Bronchial epithelial cell (primary cell): ENCODE measurements around the gene KRTAP5-1. TPM values are rescaled to one million over a fixed set of nuclear protein-coding genes. Genes with fewer than 3 reads are reported as not detected.
"Not testable (repeated sequence)": the region's sequence is repeated elsewhere in the genome, so short reads cannot be mapped to it uniquely, and the experiment has no call there.

Experiments used
- DNase-seq: peaks from one replicate; pipeline ENCODE4 v3.0.0-alpha.2; 2010; ENCODE audit warnings: low read depth
- FAIRE-seq: peaks from 2 replicates; lab custom pipeline; 2011; peaks lifted over from hg19 to GRCh38; lab: Jason Lieb, UNC
- H3K27me3 ChIP-seq: 2 replicates; pipeline ENCODE4 v1.5.1; 2011; ENCODE audit warnings: low read length; ENCODE audit not compliant: control insufficient read depth, insufficient read depth
- H3K36me3 ChIP-seq: 2 replicates; pipeline ENCODE4 v1.5.1; 2011; ENCODE audit warnings: low read length; ENCODE audit not compliant: control insufficient read depth, insufficient read depth
- H3K4me3 ChIP-seq: 2 replicates; pipeline ENCODE4 v1.5.1; 2011; ENCODE audit warnings: mild to moderate bottlenecking, low read depth, low read length, control low read depth
- CTCF ChIP-seq: IDR thresholded peaks from 2 replicates; pipeline ENCODE4 v1.5.1; 2011; ENCODE audit warnings: mild to moderate bottlenecking, moderate library complexity, low read length, control low read depth, inconsistent platforms; ENCODE audit not compliant: insufficient read depth, severe bottlenecking
- total RNA-seq: library from RNA; depleted of rRNA; stranded (reverse); fragments of >200 nt; gene quantifications from 2 replicates; pipeline ENCODE4 v1.2.1, GENCODE V29; 2014

The KRTAP5-1 gene
- not detected in 2 replicates for total RNA-seq

- not testable (repeated sequence) for H3K36me3 ChIP-seq, FAIRE-seq, DNase-seq, H3K27me3 ChIP-seq, H3K4me3 ChIP-seq
Measured at GRCh38 chr11:1584661-1585370, at the start of gene KRTAP5-1. Gene KRTAP5-1 (minus strand): TSS chr11:1585283. CDS start chr11:1585249, 34 bp downstream.

- DNase-seq (no peak), FAIRE-seq (no peak)
- Histone ChIP-seq H3K4me3 (no peak overlapping the region), H3K36me3 (no peaks in the 10 kb centered on the region), H3K27me3 (peaks cover 11% of the 10 kb centered on the region)
- no peak for TF ChIP-seq CTCF
Measured at GRCh38 chr11:1633864-1634263, 48.8 kb upstream of the KRTAP5-1 start.

- FAIRE-seq (no peak), DNase-seq (no peak)
- no peak for TF ChIP-seq CTCF
- Histone ChIP-seq H3K36me3 (no peaks in the 10 kb centered on the region), H3K4me3 (no peak overlapping the region), H3K27me3 (peaks cover 12% of the 10 kb centered on the region)
Measured at GRCh38 chr11:1632053-1632714, 47.1 kb upstream of the KRTAP5-1 start.

- Histone ChIP-seq H3K36me3 (no peaks in the 10 kb centered on the region), H3K27me3 (peaks cover 14% of the 10 kb centered on the region), H3K4me3 (no peak overlapping the region)
- TF ChIP-seq CTCF, result no peak
- DNase-seq (no peak), FAIRE-seq (no peak)
Measured at GRCh38 chr11:1631066-1631568, 46.0 kb upstream of the KRTAP5-1 start.

GRCh38 chr11:1630271-1630670 lies 45.2 kb upstream of the KRTAP5-1 start:
- no peak overlapping the region for H3K4me3 ChIP-seq
- no peaks in the 10 kb centered on the region for H3K36me3 ChIP-seq
- DNase-seq (no peak), FAIRE-seq (no peak)
- peaks cover 14% of the 10 kb centered on the region for H3K27me3 ChIP-seq
- TF ChIP-seq CTCF, result no peak
